ENCODE measurements around the gene LMOD3. TPM values are rescaled to one million over a fixed set of nuclear protein-coding genes. Genes with fewer than 3 reads are reported as not detected.

LMOD3 gene
- total and polyA plus RNA-seq, 2 donors (not counting 3 experiments of a cell fraction or from before 2014, with no cell fraction given): not detected

- Histone ChIP-seq H3K4me2 (ENCODE audit: insufficient read depth, low read length) (no peak overlapping the region), H3K27ac (ENCODE audit: insufficient read depth, low read depth, low read length) (no peak overlapping the region), H2AFZ (ENCODE audit: low read depth, low read length) (no peak overlapping the region), H3K9me3 (replicated peaks; ENCODE audit: control insufficient read depth, insufficient read depth, low read length) (no peaks in the 10 kb centered on the region), H3K79me2 (ENCODE audit: control insufficient read depth, insufficient read depth, low read length) (no peaks in the 10 kb centered on the region), H3K27me3 (ENCODE audit: control insufficient read depth in 2 of 2, insufficient read depth in 2 of 2, low read length in 2 of 2) (no peaks in the 10 kb centered on the region), H3K9ac (replicated peaks; ENCODE audit: extremely low read depth, insufficient read depth, low read length) (no peak overlapping the region), H3K4me1 (ENCODE audit: control insufficient read depth, extremely low read depth, insufficient read depth, low read length) (no peaks in the 10 kb centered on the region), H3K9me1 (replicated peaks; ENCODE audit: control insufficient read depth, extremely low read depth, insufficient read depth, low read length) (no peaks in the 10 kb centered on the region), H4K20me1 (replicated peaks; ENCODE audit: control insufficient read depth, extremely low read depth, insufficient read depth, low read length) (no peaks in the 10 kb centered on the region), H3K36me3 (ENCODE audit: control insufficient read depth in 2 of 2, extremely low read depth in 1 of 2, insufficient read depth in 2 of 2, low read length in 2 of 2) (no peaks in the 10 kb centered on the region), H3K4me3 (replicated peaks in 1 of 3; ENCODE audit: insufficient read depth in 1 of 3, low read depth in 1 of 3, low read length in 3 of 3) (no peak overlapping the region)
- dilution Hi-C loops (cut with MboI; ENCODE audit: extremely low pct_ligation_motif_present, low sequenced_read_pairs) (loop anchor here (25.0 kb wide), 1 partner anchor 248 kb away; no protein-coding TSS in a partner anchor), intact Hi-C loops (cut with micrococcal nuclease) (loop anchor here (5.0 kb wide), 1 partner anchor 123 kb away; no protein-coding TSS in a partner anchor)
- TF ChIP-seq GATA2 (IDR thresholded peaks at IDR 0.05; ENCODE audit: insufficient read depth, insufficient read length, low read depth, low read length) (no peak), CTCF (IDR thresholded peaks at IDR 0.05; ENCODE audit: extremely low read depth in 1 of 2, insufficient read depth in 1 of 2, low read depth in 1 of 2, low read length in 2 of 2) (no peak), JUN (IDR thresholded peaks at IDR 0.05; ENCODE audit: borderline replicate concordance, insufficient read depth, insufficient read length, low read depth) (no peak), POLR2A (IDR thresholded peaks at IDR 0.05; ENCODE audit: low read depth, low read length) (no peak), EZH2 (IDR thresholded peaks at IDR 0.05; ENCODE audit: borderline replicate concordance, low read depth, low read length, severe bottlenecking) (no peak), FOS (IDR thresholded peaks at IDR 0.05; ENCODE audit: borderline replicate concordance, insufficient read depth, low read length) (no peak), MYC (IDR thresholded peaks at IDR 0.05; ENCODE audit: low read depth, low read length) (no peak), POLR2AphosphoS5 (IDR thresholded peaks at IDR 0.05; ENCODE audit: insufficient read depth, low read depth, low read length) (no peak)
- TF ChIP-seq, protein P1, sequence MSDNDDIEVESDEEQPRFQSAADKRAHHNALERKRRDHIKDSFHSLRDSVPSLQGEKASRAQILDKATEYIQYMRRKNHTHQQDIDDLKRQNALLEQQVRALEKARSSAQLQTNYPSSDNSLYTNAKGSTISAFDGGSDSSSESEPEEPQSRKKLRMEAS (IDR thresholded peaks at IDR 0.05; ENCODE audit: insufficient read depth, insufficient read length): no peak
- FAIRE-seq (no peak), DNase-seq (ENCODE audit: low read depth, low spot score) (no peak)
- ChIA-PET POLR2A (no interaction called here), CTCF (interaction anchor here (1.5 to 9.7 kb wide), 5 partner anchors 11 to 261 kb away, joined by 4 to 230 read pairs (median 8); no protein-coding TSS in a partner anchor)
- no TSS peak for BruUV-seq (replicated peaks)
Measured at GRCh38 chr3:69164296-69164695, 41.9 kb upstream of the LMOD3 start.

All from endothelial cell of umbilical vein (primary cell).